Neural cell (in vitro differentiated cells): Measurements from ENCODE around the gene ATP6V0A4. TPM values are rescaled to one million over a fixed set of nuclear protein-coding genes. Genes with fewer than 3 reads are reported as not detected.

Experiments
- H2AFZ ChIP-seq: fragments of 200-600, 300-800 bp; sonication (generic), shearing (Covaris generic); 2 replicates; pipeline ENCODE4 v1.6.0; 2014; ENCODE audit warnings: low read depth, mild to moderate bottlenecking, antibody characterized with exemption, low read length, moderate library complexity
- H3F3A ChIP-seq: fragments of 200-600 bp; shearing (Covaris generic); 2 replicates; pipeline ENCODE4 v1.6.1; 2016; ENCODE audit warnings: mild to moderate bottlenecking, moderate library complexity, mixed read lengths, antibody characterized with exemption, low read length; ENCODE audit not compliant: insufficient read depth, poor library complexity, severe bottlenecking
- H3K27ac ChIP-seq: fragments of 200-600, 300-800 bp; sonication (generic), shearing (Covaris generic); 2 replicates; pipeline ENCODE4 v1.5.1; 2014; ENCODE audit warnings: mild to moderate bottlenecking, low read length, moderate library complexity
- H3K27me3 ChIP-seq: fragments of 300-800, 200-600 bp; sonication (generic), shearing (Covaris generic); 2 replicates; pipeline ENCODE4 v1.6.0; 2014; ENCODE audit warnings: mild to moderate bottlenecking, low read depth, low read length, moderate library complexity; ENCODE audit not compliant: insufficient read depth
- H3K36me3 ChIP-seq: fragments of 300-800, 200-600 bp; sonication (generic), shearing (Covaris generic); 2 replicates; pipeline ENCODE4 v1.5.1; 2014; ENCODE audit warnings: mild to moderate bottlenecking, antibody characterized with exemption, low read length, moderate library complexity; ENCODE audit not compliant: insufficient read depth
- H3K4me2 ChIP-seq: fragments of 300-800, 200-600 bp; sonication (generic), shearing (Covaris generic); 2 replicates; pipeline ENCODE4 v1.6.0; 2014; ENCODE audit warnings: mild to moderate bottlenecking, low read length
- H3K4me3 ChIP-seq: fragments of 300-800, 200-600 bp; sonication (generic), shearing (Covaris generic); 2 replicates; pipeline ENCODE4 v1.5.1; 2014; ENCODE audit warnings: mild to moderate bottlenecking, low read length, moderate library complexity
- H3K79me2 ChIP-seq: fragments of 200-600 bp; shearing (Covaris generic); replicated peaks from 2 replicates; pipeline ENCODE4 v1.6.0; 2014; ENCODE audit warnings: mild to moderate bottlenecking, low read length, moderate library complexity; ENCODE audit not compliant: insufficient read depth
- H3K9ac ChIP-seq: fragments of 300-800, 200-600 bp; sonication (generic), shearing (Covaris generic); 2 replicates; pipeline ENCODE4 v1.6.1; 2016; ENCODE audit warnings: mild to moderate bottlenecking, low read length, mixed read lengths
- H3K9me2 ChIP-seq: fragments of 200-600 bp; shearing (Covaris generic); 2 replicates; pipeline ENCODE4 v1.6.1; 2016; ENCODE audit warnings: mild to moderate bottlenecking, low read length, mixed read lengths; ENCODE audit not compliant: insufficient read depth
- H3K9me3 ChIP-seq: fragments of 200-600, 300-800 bp; sonication (generic), shearing (Covaris generic); 2 replicates; pipeline ENCODE4 v1.6.1; 2016; ENCODE audit warnings: mild to moderate bottlenecking, mixed run types, low read length, moderate library complexity, mixed read lengths
- H4K20me1 ChIP-seq: fragments of 200-600 bp; shearing (Covaris generic); 2 replicates; pipeline ENCODE4 v1.6.1; 2016; ENCODE audit warnings: mild to moderate bottlenecking, mixed run types; ENCODE audit not compliant: insufficient read depth
- CTCF ChIP-seq: fragments of 450-650 bp; IDR thresholded peaks from 2 replicates; pipeline ENCODE4 v1.5.1; 2014; ENCODE audit warnings: antibody characterized with exemption, mild to moderate bottlenecking, moderate library complexity; ENCODE audit not compliant: poor library complexity, severe bottlenecking
- EP300 ChIP-seq: fragments of 450-650 bp; conservative IDR thresholded peaks from 2 replicates; pipeline ENCODE4 v1.6.1; 2014; ENCODE audit warnings: antibody characterized with exemption, mild to moderate bottlenecking, moderate library complexity; ENCODE audit not compliant: poor library complexity, severe bottlenecking
- EZH2 ChIP-seq: fragments of 200-600, 300-800 bp; shearing (Covaris generic), sonication (generic); IDR thresholded peaks from 2 replicates; pipeline ENCODE4 v1.6.1; 2014; ENCODE audit warnings: antibody characterized with exemption, low read length, borderline replicate concordance, mild to moderate bottlenecking; ENCODE audit not compliant: insufficient read depth, poor library complexity, severe bottlenecking
- MXI1 ChIP-seq: fragments of 450-650 bp; conservative IDR thresholded peaks from 2 replicates; pipeline ENCODE4 v1.6.1; 2014; ENCODE audit warnings: antibody characterized with exemption, mild to moderate bottlenecking; ENCODE audit not compliant: poor library complexity, severe bottlenecking
- POLR2AphosphoS5 ChIP-seq: IDR thresholded peaks from 2 replicates; pipeline ENCODE4 v1.6.1; 2012
- RAD21 ChIP-seq: fragments of 450-650 bp; conservative IDR thresholded peaks from 2 replicates; pipeline ENCODE4 v1.6.1; 2014; ENCODE audit warnings: antibody characterized with exemption, mild to moderate bottlenecking, moderate library complexity
- REST ChIP-seq: IDR thresholded peaks from 2 replicates; pipeline ENCODE4 v1.6.1; 2012; ENCODE audit warnings: borderline replicate concordance
- SMC3 ChIP-seq: fragments of 450-650 bp; conservative IDR thresholded peaks from 2 replicates; pipeline ENCODE4 v1.6.1; 2014; ENCODE audit warnings: antibody characterized with exemption, mild to moderate bottlenecking, moderate library complexity; ENCODE audit not compliant: poor library complexity
- TAF1 ChIP-seq: IDR thresholded peaks from 2 replicates; pipeline ENCODE4 v1.6.1; 2012; ENCODE audit warnings: low read depth
- polyA plus RNA-seq: library from polyadenylated mRNA; depleted of rRNA; stranded (reverse); fragments of >200 nt; gene quantifications from 2 replicates; pipeline ENCODE4 v1.2.3, GENCODE V29; 2014

ATP6V0A4 gene
- polyA plus RNA-seq, 1 donor from 2014 or later: 0.81 TPM

- no peaks in the 10 kb centered on the region for H3F3A ChIP-seq
- no peaks in the 10 kb centered on the region for H3K79me2 ChIP-seq
- H3K27ac ChIP-seq: no peak overlapping the region
- no peak for TF ChIP-seq SMC3
- no peak for TF ChIP-seq EZH2
- TF ChIP-seq RAD21: no peak
- TF ChIP-seq MXI1: no peak
- no peak for TF ChIP-seq POLR2AphosphoS5
- no peak for TF ChIP-seq REST
- no peak for TF ChIP-seq CTCF
- TF ChIP-seq TAF1: no peak
- no peak for TF ChIP-seq EP300
- H3K9ac ChIP-seq: no peak overlapping the region
- H4K20me1 ChIP-seq: no peaks in the 10 kb centered on the region
- no peak overlapping the region for H3K4me2 ChIP-seq
- H3K36me3 ChIP-seq: no peaks in the 10 kb centered on the region
- no peaks in the 10 kb centered on the region for H3K27me3 ChIP-seq
- H3K4me3 ChIP-seq: no peak overlapping the region
- no peak overlapping the region for H2AFZ ChIP-seq
- H3K9me3 ChIP-seq: no peaks in the 10 kb centered on the region
- no peaks in the 10 kb centered on the region for H3K9me2 ChIP-seq
These were observed 42.0 kb downstream of the ATP6V0A4 start for GRCh38 chr7:138755842-138756590.

- H3K36me3 ChIP-seq: no peaks in the 10 kb centered on the region
- no peak overlapping the region for H3K4me2 ChIP-seq
- H3K27me3 ChIP-seq: no peaks in the 10 kb centered on the region
- TF ChIP-seq REST (no peak), POLR2AphosphoS5 (no peak), SMC3 (no peak), MXI1 (no peak)
- no peaks in the 10 kb centered on the region for H4K20me1 ChIP-seq
- H3K9me2 ChIP-seq: no peaks in the 10 kb centered on the region
- H3K4me3 ChIP-seq: no peak overlapping the region
- H3K9me3 ChIP-seq: no peaks in the 10 kb centered on the region
- H3K79me2 ChIP-seq: no peaks in the 10 kb centered on the region
- no peak overlapping the region for H3K27ac ChIP-seq
- no peak overlapping the region for H2AFZ ChIP-seq
- no peak overlapping the region for H3K9ac ChIP-seq
- no peaks in the 10 kb centered on the region for H3F3A ChIP-seq
These were observed 42.7 kb downstream of the ATP6V0A4 start for GRCh38 chr7:138755331-138755747.
